H1 (cell line): ENCODE data around the gene CTAGE1.

Experiments
- CBX5 ChIP-seq: fragments of 300-800, 300-1000 bp; sonication (generic); IDR thresholded peaks from 2 replicates; pipeline ENCODE4 v1.7.1; 2016; ENCODE audit warnings: antibody characterized with exemption, low read length, low read depth
- CBX8 ChIP-seq: fragments of 300-800, 300-1000 bp; sonication (generic); IDR thresholded peaks from 2 replicates; pipeline ENCODE4 v1.7.1; 2016; ENCODE audit warnings: low read depth, low read length, borderline replicate concordance
- CEBPB ChIP-seq: IDR thresholded peaks from 2 replicates; pipeline ENCODE4 v1.6.1; 2012; ENCODE audit warnings: low read depth, low read length
- CHD1 ChIP-seq: IDR thresholded peaks from 2 replicates; pipeline ENCODE4 v1.6.1; 2012; ENCODE audit warnings: low read depth, low read length, improper control_type of control experiment
- EP300 ChIP-seq, 2 experiments: IDR thresholded peaks; 1 replicate in 1 of 2; 2 replicates in 1 of 2; pipeline ENCODE4 v1.6.1; 2011 to 2012; ENCODE audit warnings: low read depth in 2 of 2, low read length in 2 of 2, mild to moderate bottlenecking in 2 of 2, borderline replicate concordance in 1 of 2, inconsistent platforms in 1 of 2, moderate library complexity in 1 of 2
- EZH2 ChIP-seq: fragments of 200-600 bp; sonication (generic); IDR thresholded peaks from 2 replicates; pipeline ENCODE4 v1.7.1; 2012; ENCODE audit warnings: low read depth, mild to moderate bottlenecking, moderate library complexity, low read length, inconsistent platforms; ENCODE audit not compliant: severe bottlenecking
- KDM5A ChIP-seq: fragments of 200-600 bp; IDR thresholded peaks from 2 replicates; pipeline ENCODE4 v1.7.1; 2012; ENCODE audit warnings: mild to moderate bottlenecking, low read length, inconsistent platforms, mixed read lengths
- POLR2A ChIP-seq, 2 experiments: IDR thresholded peaks; 1 replicate in 1 of 2; 2 replicates in 1 of 2; pipeline ENCODE4 v1.6.1; 2011; ENCODE audit warnings: low read depth in 2 of 2, low read length in 2 of 2, mild to moderate bottlenecking in 2 of 2; ENCODE audit errors: control extremely low read depth in 1 of 2
- POLR2AphosphoS5 ChIP-seq: IDR thresholded peaks from 2 replicates; pipeline ENCODE4 v1.6.1; 2011; ENCODE audit warnings: low read depth, low read length
- TF ChIP-seq, protein P1 (sequence below), 3 experiments: IDR thresholded peaks; 1 replicate in 2 of 3; 2 replicates in 1 of 3; pipeline versions ENCODE4 v1.5.1 to v1.6.1; 2011; ENCODE audit warnings: low read length in 3 of 3, mild to moderate bottlenecking in 3 of 3, inconsistent platforms in 2 of 3, low read depth in 1 of 3, moderate library complexity in 1 of 3; ENCODE audit not compliant: insufficient read depth in 1 of 3; ENCODE audit errors: control extremely low read depth in 1 of 3

DNA sequence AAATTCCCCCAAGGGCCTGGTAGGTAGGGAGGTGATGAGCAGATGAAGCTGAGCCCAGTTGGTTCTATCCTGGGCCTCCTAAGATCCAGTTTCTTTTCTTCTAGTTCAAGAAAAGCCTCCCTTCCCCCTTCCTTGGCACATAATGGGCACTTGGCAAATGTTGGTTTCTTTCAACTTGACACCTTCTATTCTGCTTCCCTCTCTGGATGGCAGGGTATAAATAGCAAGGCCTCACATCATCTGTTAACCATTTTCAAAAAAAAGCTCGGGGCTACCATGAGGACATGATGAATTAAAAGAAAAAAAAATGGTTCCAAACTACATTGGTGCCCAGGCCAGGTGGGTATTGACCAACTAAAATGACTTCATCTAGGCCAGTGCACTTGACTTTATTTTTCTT is 29.9 kb downstream of the CTAGE1 start:
- TF ChIP-seq, protein P1, sequence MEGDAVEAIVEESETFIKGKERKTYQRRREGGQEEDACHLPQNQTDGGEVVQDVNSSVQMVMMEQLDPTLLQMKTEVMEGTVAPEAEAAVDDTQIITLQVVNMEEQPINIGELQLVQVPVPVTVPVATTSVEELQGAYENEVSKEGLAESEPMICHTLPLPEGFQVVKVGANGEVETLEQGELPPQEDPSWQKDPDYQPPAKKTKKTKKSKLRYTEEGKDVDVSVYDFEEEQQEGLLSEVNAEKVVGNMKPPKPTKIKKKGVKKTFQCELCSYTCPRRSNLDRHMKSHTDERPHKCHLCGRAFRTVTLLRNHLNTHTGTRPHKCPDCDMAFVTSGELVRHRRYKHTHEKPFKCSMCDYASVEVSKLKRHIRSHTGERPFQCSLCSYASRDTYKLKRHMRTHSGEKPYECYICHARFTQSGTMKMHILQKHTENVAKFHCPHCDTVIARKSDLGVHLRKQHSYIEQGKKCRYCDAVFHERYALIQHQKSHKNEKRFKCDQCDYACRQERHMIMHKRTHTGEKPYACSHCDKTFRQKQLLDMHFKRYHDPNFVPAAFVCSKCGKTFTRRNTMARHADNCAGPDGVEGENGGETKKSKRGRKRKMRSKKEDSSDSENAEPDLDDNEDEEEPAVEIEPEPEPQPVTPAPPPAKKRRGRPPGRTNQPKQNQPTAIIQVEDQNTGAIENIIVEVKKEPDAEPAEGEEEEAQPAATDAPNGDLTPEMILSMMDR (IDR thresholded peaks at IDR 0.05; ENCODE audit: control extremely low read depth in 1 of 3, insufficient read depth in 1 of 3, low read depth in 1 of 3, low read length in 3 of 3), result no peak
- TF ChIP-seq CHD1 (no peak), POLR2AphosphoS5 (no peak), EZH2 (no peak), KDM5A (no peak), CEBPB (no peak), EP300 (IDR thresholded peaks at IDR 0.05; ENCODE audit: borderline replicate concordance in 1 of 2, low read depth in 2 of 2, low read length in 2 of 2) (no peak), CBX5 (no peak), POLR2A (IDR thresholded peaks at IDR 0.05; ENCODE audit: control extremely low read depth in 1 of 2, low read depth in 2 of 2, low read length in 2 of 2) (no peak), CBX8 (no peak)
